ENCODE measurements around the gene EFCAB8.
"Not testable (repeated sequence)": the region's sequence is repeated elsewhere in the genome, so short reads cannot be mapped to it uniquely, and the experiment has no call there.

Gene EFCAB8

DNA sequence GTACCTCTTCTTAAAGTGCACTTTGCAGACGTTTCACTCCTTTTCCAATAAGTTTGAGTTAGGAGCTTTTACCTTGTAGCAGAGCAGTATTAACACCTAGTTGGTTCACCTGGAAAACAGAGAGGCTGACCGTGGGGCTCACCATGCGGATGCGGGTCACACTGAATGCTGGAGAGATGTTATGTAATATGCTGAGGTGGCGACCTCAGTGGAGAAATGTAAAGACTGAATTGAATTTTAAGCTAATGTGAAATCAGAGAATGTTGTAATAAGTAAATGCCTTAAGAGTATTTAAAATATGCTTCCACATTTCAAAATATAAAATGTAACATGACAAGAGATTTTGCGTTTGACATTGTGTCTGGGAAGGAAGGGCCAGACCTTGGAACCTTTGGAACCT is 9.9 kb upstream of the EFCAB8 start:
- TF ChIP-seq, protein P1, sequence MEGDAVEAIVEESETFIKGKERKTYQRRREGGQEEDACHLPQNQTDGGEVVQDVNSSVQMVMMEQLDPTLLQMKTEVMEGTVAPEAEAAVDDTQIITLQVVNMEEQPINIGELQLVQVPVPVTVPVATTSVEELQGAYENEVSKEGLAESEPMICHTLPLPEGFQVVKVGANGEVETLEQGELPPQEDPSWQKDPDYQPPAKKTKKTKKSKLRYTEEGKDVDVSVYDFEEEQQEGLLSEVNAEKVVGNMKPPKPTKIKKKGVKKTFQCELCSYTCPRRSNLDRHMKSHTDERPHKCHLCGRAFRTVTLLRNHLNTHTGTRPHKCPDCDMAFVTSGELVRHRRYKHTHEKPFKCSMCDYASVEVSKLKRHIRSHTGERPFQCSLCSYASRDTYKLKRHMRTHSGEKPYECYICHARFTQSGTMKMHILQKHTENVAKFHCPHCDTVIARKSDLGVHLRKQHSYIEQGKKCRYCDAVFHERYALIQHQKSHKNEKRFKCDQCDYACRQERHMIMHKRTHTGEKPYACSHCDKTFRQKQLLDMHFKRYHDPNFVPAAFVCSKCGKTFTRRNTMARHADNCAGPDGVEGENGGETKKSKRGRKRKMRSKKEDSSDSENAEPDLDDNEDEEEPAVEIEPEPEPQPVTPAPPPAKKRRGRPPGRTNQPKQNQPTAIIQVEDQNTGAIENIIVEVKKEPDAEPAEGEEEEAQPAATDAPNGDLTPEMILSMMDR (IDR thresholded peaks at IDR 0.05; ENCODE audit: low read depth, low read length, missing control alignments), result no peak
- no peak overlapping the region for H3K4me3 ChIP-seq (ENCODE audit: low read depth, low read length)
- DNase-seq (ENCODE audit: low read depth), result no peak
- in situ Hi-C loops (cut with HindIII; ENCODE audit: low sequenced_read_pairs), result no loop called here

DNA sequence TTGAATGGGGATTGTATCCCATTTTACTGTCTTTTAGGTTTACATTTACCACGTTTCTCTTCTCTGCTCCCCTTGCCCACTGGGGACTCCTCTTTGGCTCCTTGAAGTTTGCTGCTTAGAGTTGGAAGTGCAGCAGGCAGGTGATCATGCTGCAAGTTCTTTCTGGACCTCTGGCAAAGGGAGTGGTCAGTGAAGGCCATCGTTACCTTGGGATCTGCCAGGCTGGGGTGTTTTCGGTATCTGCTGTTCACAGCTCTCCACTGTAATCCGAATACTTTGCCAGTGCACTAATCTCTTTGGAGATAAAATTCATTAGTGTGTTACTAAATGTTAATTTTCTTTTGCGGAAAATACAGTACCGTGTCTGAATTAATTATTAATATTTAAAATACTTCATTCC is 9.1 kb upstream of the EFCAB8 start:
- DNase-seq (ENCODE audit: low read depth), result no peak
- in situ Hi-C loops (cut with HindIII; ENCODE audit: low sequenced_read_pairs), result no loop called here
- TF ChIP-seq, protein P1 (IDR thresholded peaks at IDR 0.05; ENCODE audit: low read depth, low read length, missing control alignments), result no peak
- H3K4me3 ChIP-seq (ENCODE audit: low read depth, low read length), result no peak overlapping the region

DNA sequence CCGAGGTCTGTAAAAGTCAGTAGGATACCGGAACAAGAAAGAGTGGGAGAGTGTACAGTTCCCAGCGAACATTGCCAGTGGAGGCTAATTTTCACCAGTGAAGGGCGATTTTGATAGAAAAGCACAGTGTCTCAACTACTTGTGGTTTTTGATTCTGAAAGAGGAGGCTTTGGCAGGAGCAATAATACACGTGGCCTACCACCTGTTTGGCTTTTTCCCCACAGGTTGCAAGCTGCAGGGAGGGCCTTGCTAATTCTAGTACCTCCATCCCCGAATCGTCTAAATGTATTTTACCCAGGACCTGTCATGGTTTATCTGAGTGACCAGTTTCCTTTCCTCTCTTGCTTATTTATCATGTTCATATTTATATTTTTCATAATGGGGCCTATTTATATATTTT is 3.3 kb upstream of the EFCAB8 start:
- no peak for DNase-seq (ENCODE audit: low read depth)
- no peak overlapping the region for H3K4me3 ChIP-seq (ENCODE audit: low read depth, low read length)
- in situ Hi-C loops (cut with HindIII; ENCODE audit: low sequenced_read_pairs), result no loop called here
- TF ChIP-seq, protein P1 (IDR thresholded peaks at IDR 0.05; ENCODE audit: low read depth, low read length, missing control alignments), result no peak

DNA sequence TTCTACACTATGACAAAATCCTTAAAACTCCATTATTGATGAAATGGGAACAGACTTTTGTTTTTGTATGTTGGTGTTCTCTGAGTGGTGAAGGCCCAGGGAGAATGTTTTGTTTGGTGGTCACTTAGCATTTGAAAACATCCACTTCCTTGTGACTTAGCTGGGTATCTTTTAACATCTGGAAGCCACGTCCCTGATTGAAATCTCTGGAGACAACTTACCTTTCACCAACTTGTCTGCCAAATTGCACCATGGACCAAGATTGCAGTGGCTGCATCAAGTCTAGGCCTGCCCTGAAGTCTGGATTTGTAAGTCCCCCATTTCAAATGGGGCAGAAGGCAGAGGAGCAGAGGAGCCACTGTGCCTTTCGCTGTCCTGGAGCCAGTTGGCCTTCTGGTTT is 534 bp upstream of the EFCAB8 start:
- in situ Hi-C loops (cut with HindIII; ENCODE audit: low sequenced_read_pairs), result no loop called here
- no peak for DNase-seq (ENCODE audit: low read depth)
- H3K4me3 ChIP-seq (ENCODE audit: low read depth, low read length), result no peak overlapping the region
- TF ChIP-seq, protein P1 (IDR thresholded peaks at IDR 0.05; ENCODE audit: low read depth, low read length, missing control alignments), result no peak

DNA sequence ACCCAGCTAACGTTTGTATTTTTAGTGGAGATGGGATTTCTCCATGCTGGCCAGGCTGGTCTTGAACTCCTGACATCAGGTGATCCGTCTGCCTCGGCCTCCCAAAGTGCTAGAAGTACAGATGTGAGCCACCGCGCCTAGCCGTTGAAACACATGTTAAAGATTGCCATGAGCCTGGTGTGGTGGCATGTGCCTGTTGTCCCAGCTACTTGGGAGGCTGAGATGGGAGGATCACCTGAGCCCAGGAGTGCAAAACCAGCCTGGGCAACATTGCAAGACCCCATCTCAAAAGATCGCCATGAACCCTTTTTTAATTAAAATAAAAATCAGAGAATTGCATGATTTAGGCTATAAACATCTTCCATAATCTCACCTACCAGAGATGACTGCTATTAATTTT is 2.7 kb downstream of the EFCAB8 start:
- TF ChIP-seq, protein P1 (IDR thresholded peaks at IDR 0.05; ENCODE audit: low read depth, low read length, missing control alignments), result no peak
- in situ Hi-C loops (cut with HindIII; ENCODE audit: low sequenced_read_pairs), result no loop called here
- H3K4me3 ChIP-seq (ENCODE audit: low read depth, low read length), result no peak overlapping the region
- DNase-seq (ENCODE audit: low read depth), result no peak

DNA sequence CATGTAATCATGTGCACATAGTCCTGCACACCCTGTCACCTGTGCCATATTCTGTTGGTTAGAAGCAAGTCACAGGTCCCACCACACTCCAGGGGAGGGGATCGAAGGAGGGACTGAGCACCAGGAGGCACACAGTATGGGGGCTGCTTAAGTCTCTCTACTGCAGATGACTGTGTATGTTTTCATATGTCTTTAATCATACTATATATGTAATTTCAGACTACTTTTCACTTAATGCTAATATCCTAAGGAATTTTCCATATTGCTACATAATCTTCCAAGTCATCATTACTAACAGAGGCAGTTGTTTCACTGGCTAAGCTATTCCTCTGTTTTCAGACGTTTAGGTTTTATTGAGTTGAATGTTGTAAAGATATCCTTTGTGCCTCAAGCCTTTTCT is 10.8 kb downstream of the EFCAB8 start:
- DNase-seq (ENCODE audit: low read depth), result no peak
- in situ Hi-C loops (cut with HindIII; ENCODE audit: low sequenced_read_pairs), result no loop called here
- TF ChIP-seq, protein P1 (IDR thresholded peaks at IDR 0.05; ENCODE audit: low read depth, low read length, missing control alignments), result no peak
- H3K4me3 ChIP-seq (ENCODE audit: low read depth, low read length), result no peak overlapping the region

DNA sequence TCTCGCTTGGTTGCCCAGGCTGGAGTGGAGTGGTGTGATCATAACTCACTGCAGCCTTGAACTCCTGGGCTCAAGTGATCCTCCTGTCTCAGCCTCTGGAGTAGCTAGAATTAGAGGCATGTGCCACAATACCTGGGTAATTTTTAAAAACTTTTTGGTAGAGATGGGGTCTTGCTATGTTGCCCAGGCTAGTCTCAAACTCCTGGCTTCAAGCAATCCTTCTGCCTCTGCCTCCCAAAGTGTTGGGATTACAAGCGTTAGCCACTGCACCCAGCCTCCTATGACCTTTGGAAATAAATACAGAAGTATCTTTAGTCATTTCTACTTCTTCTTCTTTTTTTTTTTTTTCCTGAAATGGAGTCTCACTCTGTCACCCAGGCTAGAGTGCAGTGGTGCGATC is 11.8 kb downstream of the EFCAB8 start:
- DNase-seq (ENCODE audit: low read depth); in situ Hi-C loops (cut with HindIII; ENCODE audit: low sequenced_read_pairs); H3K4me3 ChIP-seq (ENCODE audit: low read depth, low read length): not testable (repeated sequence)
